ENCODE measurements around the gene FRAT1. TPM values are rescaled to one million over a fixed set of nuclear protein-coding genes. Genes with fewer than 3 reads are reported as not detected.

FRAT1 gene
- total RNA-seq, 1 donor from 2014 or later, result 1.3 TPM

DNA sequence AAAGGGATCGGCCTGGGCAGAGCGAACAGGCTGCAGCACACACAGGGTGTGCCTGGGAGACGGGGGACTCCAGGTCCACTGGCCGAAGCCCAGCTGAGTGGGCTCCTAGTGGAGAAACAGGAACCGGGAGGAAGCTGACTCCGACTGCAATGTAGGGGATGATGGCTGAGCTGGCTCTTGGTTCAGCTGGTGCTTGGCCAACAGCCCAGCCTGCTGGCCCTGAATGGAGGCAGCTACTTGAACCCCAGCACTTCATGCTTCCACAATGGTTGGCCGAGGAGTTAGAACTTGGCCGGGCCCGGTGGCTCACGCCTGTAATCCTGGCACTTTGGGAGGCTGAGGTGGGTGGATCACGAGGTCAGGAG lies 42.4 kb downstream of the FRAT1 start:
- no peak overlapping the region for H3K4me3 Mint-ChIP-seq (ENCODE audit: unreplicated experiment)
- H3K27me3 Mint-ChIP-seq (ENCODE audit: low read depth), result no peaks in the 10 kb centered on the region
- H3K4me1 Mint-ChIP-seq (ENCODE audit: low read depth), result no peaks in the 10 kb centered on the region
- no peak overlapping the region for H3K27ac Mint-ChIP-seq (ENCODE audit: unreplicated experiment)
- DNase-seq (ENCODE audit: low spot score), result no peak
- H3K9me3 Mint-ChIP-seq (ENCODE audit: low read depth), result no peaks in the 10 kb centered on the region
- TF ChIP-seq, protein P1, sequence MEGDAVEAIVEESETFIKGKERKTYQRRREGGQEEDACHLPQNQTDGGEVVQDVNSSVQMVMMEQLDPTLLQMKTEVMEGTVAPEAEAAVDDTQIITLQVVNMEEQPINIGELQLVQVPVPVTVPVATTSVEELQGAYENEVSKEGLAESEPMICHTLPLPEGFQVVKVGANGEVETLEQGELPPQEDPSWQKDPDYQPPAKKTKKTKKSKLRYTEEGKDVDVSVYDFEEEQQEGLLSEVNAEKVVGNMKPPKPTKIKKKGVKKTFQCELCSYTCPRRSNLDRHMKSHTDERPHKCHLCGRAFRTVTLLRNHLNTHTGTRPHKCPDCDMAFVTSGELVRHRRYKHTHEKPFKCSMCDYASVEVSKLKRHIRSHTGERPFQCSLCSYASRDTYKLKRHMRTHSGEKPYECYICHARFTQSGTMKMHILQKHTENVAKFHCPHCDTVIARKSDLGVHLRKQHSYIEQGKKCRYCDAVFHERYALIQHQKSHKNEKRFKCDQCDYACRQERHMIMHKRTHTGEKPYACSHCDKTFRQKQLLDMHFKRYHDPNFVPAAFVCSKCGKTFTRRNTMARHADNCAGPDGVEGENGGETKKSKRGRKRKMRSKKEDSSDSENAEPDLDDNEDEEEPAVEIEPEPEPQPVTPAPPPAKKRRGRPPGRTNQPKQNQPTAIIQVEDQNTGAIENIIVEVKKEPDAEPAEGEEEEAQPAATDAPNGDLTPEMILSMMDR (IDR thresholded peaks at IDR 0.05), result no peak
- H3K36me3 Mint-ChIP-seq (ENCODE audit: low read depth), result peaks cover 37% of the 10 kb centered on the region

DNA sequence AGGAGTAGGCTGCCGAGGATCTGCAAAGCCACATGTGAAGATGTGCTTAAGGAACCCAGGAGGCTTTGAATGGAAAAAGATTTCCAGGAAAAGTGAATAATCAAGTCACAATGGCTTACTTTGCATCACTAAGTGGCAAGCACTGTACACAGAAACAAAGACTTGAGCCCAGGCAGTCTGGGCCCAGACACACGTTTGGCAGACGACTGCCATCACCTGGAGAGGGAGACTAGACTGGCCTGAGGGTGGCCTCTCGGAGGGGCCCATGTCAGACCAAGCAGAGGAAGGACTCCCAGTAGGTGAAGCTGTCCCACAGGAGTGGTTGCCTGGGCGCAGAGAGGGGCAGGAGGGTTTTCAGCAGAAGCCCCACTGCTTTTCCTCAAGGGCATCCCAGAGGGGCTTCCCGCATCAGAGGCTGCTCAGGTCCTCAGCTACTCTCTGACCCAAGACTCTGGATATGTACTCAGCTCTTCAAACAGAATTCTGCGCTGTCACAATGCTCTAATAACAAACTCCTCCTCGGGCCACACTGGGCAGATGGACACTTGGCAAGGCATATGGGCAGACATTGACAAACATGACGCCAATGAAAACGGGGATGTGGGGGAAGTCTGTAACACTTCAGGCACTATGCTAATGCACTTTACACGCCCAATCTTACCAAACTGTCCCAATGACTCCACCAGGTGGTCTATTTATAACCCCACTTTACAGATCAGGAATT lies 43.4 kb downstream of the FRAT1 start:
- Mint-ChIP-seq H3K4me3 (ENCODE audit: unreplicated experiment) (no peak overlapping the region), H3K27ac (ENCODE audit: unreplicated experiment) (no peak overlapping the region)

DNA sequence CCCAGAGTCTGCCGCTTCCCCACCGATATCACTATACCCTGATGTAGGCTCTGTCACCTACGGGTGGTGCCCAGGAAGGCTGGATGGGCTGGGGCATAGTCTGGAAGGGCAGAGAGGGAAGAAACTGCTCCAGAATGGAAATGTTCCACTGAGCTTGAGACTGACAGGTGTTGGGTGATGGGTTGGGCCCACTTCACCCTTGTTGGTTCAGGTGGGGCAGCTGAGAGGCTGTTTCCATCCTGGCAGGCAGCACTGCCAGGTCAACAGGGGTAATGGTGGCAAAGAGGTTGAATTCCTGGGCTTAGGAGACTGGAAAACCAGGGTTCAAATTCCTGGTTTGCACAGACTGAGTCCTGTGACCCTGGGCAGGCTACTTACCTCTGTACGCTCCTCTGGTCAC lies 44.0 kb downstream of the FRAT1 start:
- Mint-ChIP-seq H3K36me3 (ENCODE audit: low read depth) (peaks cover 37% of the 10 kb centered on the region), H3K4me3 (ENCODE audit: unreplicated experiment) (no peak overlapping the region), H3K4me1 (ENCODE audit: low read depth) (no peaks in the 10 kb centered on the region), H3K9me3 (ENCODE audit: low read depth) (no peaks in the 10 kb centered on the region), H3K27ac (ENCODE audit: unreplicated experiment) (no peak overlapping the region), H3K27me3 (ENCODE audit: low read depth) (no peaks in the 10 kb centered on the region)
- DNase-seq (ENCODE audit: low spot score), result no peak
- TF ChIP-seq, protein P1 (IDR thresholded peaks at IDR 0.05), result no peak

More for the DNA sequence above, 43.4 kb downstream of the FRAT1 start:
- TF ChIP-seq, protein P1 (IDR thresholded peaks at IDR 0.05), result no peak
- H3K9me3 Mint-ChIP-seq (ENCODE audit: low read depth), result no peaks in the 10 kb centered on the region
- no peaks in the 10 kb centered on the region for H3K4me1 Mint-ChIP-seq (ENCODE audit: low read depth)
- no peaks in the 10 kb centered on the region for H3K27me3 Mint-ChIP-seq (ENCODE audit: low read depth)
- peaks cover 38% of the 10 kb centered on the region for H3K36me3 Mint-ChIP-seq (ENCODE audit: low read depth)
- no peak for DNase-seq (ENCODE audit: low spot score)

DNA sequence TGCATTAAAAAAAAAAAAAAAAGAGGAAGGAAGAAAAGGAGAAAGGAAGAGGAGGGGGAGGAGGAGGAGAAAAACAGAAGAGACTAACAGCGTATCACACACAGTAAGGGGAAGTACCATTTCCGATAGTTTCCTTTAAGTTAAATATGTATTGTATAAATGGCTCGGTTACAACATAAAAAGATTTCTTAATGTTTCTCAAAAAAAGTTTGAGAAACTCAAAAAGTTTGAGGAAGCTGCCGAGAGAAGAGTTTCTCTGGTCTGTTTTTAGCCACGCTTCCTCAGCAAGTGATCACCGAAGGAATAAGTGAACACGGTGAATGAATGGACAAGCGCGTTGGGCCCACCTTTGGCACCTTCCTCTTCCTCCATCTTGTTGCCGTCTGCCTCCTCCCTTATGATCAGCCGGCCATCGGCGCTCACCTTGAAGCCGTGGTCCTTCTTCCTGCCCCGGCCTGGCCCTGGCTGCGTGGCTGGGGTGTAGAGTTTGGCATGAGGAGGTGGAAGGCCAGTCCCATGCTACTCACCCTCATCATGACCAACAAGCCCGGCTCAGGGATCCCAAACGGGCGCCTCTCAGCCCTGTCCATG lies 46.8 kb downstream of the FRAT1 start:
- H3K27me3 Mint-ChIP-seq (ENCODE audit: low read depth), result no peaks in the 10 kb centered on the region
- TF ChIP-seq, protein P1 (IDR thresholded peaks at IDR 0.05), result no peak
- DNase-seq (ENCODE audit: low spot score), result no peak
- H3K9me3 Mint-ChIP-seq (ENCODE audit: low read depth), result no peaks in the 10 kb centered on the region
- no peak overlapping the region for H3K4me3 Mint-ChIP-seq (ENCODE audit: unreplicated experiment)
- H3K27ac Mint-ChIP-seq (ENCODE audit: unreplicated experiment), result no peak overlapping the region
- no peaks in the 10 kb centered on the region for H3K4me1 Mint-ChIP-seq (ENCODE audit: low read depth)
- H3K36me3 Mint-ChIP-seq (ENCODE audit: low read depth), result peaks cover 35% of the 10 kb centered on the region

DNA sequence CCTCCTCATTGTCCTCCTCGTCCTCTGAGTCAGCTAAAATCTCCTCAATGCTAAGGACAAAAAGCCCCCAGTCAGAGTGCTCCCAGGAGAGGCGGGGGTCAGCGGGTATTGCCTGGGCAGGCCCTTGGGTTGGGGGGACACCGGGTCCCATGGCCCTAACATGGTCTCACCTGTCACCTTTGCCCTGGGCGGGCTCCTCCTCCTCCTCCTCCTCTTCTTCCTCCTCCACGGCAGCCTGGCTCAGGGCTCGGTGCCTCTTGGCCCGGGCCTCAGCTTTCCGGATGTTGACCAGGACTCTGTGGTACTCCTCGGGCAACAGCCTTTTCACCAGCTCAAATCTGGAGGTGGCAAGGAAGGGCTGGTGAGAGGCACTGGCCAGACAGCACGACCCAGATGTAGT lies 47.5 kb downstream of the FRAT1 start:
- H3K36me3 Mint-ChIP-seq (ENCODE audit: low read depth), result peaks cover 38% of the 10 kb centered on the region
- TF ChIP-seq, protein P1 (IDR thresholded peaks at IDR 0.05), result no peak
- H3K9me3 Mint-ChIP-seq (ENCODE audit: low read depth), result no peaks in the 10 kb centered on the region
- H3K4me1 Mint-ChIP-seq (ENCODE audit: low read depth), result no peaks in the 10 kb centered on the region
- no peaks in the 10 kb centered on the region for H3K27me3 Mint-ChIP-seq (ENCODE audit: low read depth)
- H3K4me3 Mint-ChIP-seq (ENCODE audit: unreplicated experiment), result no peak overlapping the region
- DNase-seq (ENCODE audit: low spot score), result no peak
- no peak overlapping the region for H3K27ac Mint-ChIP-seq (ENCODE audit: unreplicated experiment)

All from chondrocyte (in vitro differentiated cells).